Muscle of back (tissue), 10 donors: Measurements from ENCODE around the gene ARF3. TPM values are rescaled to one million over a fixed set of nuclear protein-coding genes. Genes with fewer than 3 reads are reported as not detected.

ENCODE experiments used
- polyA plus RNA-seq, 10 donors: library from polyadenylated mRNA; unstranded; fragments of 120-200 nt; gene quantifications; one replicate each; pipeline ENCODE4 v1.2.1, GENCODE V29; 2013; ENCODE audit not compliant: insufficient read length in 10 of 10

ARF3 gene
- polyA plus RNA-seq, 10 donors = 36.1 to 63.5 (median 45.8) TPM

Other genes with a start within 250 kb of the ARF3 start
- gene CCNT1, start 240.8 kb downstream of the ARF3 start, polyA plus RNA-seq = 10 to 100 TPM; 12.5 to 22.9 (median 18.9) TPM
- gene ADCY6, start 168.4 kb downstream of the ARF3 start, polyA plus RNA-seq = 10 to 100 TPM; 30.4 to 53.5 (median 38.0) TPM
- gene CACNB3, start 139.0 kb downstream of the ARF3 start, polyA plus RNA-seq = 10 to 100 TPM; 13.4 to 27.0 (median 15.6) TPM
- 10 to 100 TPM; 51.5 to 73.6 (median 64.5) TPM for gene DDX23, start 105.3 kb downstream of the ARF3 start, polyA plus RNA-seq
- gene RND1, start 91.6 kb downstream of the ARF3 start, polyA plus RNA-seq = 1 to 10 TPM in 1 of 10 donors, under 1 TPM in 9; 0.16 to 3.6 (median 0.44) TPM
- 10 to 100 TPM; 18.7 to 41.1 (median 22.1) TPM for gene FKBP11, start 32.0 kb downstream of the ARF3 start, polyA plus RNA-seq
- 1 to 10 TPM in 7 of 10 donors, under 1 TPM in 3; 0.70 to 4.8 (median 1.5) TPM for gene WNT10B, start 14.2 kb upstream of the ARF3 start, polyA plus RNA-seq
- under 1 TPM in 3 of 10 donors, not detected in 7; 0.15 to 0.31 (median 0.20) TPM for gene WNT1, start 20.8 kb upstream of the ARF3 start, polyA plus RNA-seq
- gene DDN, start 41.9 kb upstream of the ARF3 start, polyA plus RNA-seq = 10 to 100 TPM in 9 of 10 donors, 1 to 10 TPM in 1; 5.7 to 20.4 (median 15.7) TPM
- gene PRKAG1, start 61.3 kb upstream of the ARF3 start, polyA plus RNA-seq = 10 to 100 TPM; 51.8 to 65.6 (median 58.9) TPM
- 10 to 100 TPM; 33.3 to 49.6 (median 39.5) TPM for gene KMT2D, start 103.3 kb upstream of the ARF3 start, polyA plus RNA-seq
- 1 to 10 TPM in 8 of 10 donors, under 1 TPM in 2; 0.93 to 2.6 (median 1.3) TPM for gene RHEBL1, start 112.5 kb upstream of the ARF3 start, polyA plus RNA-seq
- gene DHH, start 137.3 kb upstream of the ARF3 start, polyA plus RNA-seq = 1 to 10 TPM in 2 of 10 donors, under 1 TPM in 8; 0.48 to 1.2 (median 0.82) TPM
- 10 to 100 TPM; 30.8 to 77.7 (median 36.1) TPM for gene LMBR1L, start 153.4 kb upstream of the ARF3 start, polyA plus RNA-seq
- 1,000 to 10,000 TPM in 6 of 10 donors, 100 to 1,000 TPM in 4; 671 to 1,330 (median 1,024) TPM for gene TUBA1B, start 173.9 kb upstream of the ARF3 start, polyA plus RNA-seq
- gene TUBA1A, start 231.6 kb upstream of the ARF3 start, polyA plus RNA-seq = 100 to 1,000 TPM; 670 to 846 (median 768) TPM